Brain microvascular endothelial cell (primary cell): ENCODE data around the gene FGF1.

Experiments used
- DNase-seq: peaks from one replicate; pipeline ENCODE4 v3.0.0-alpha.2; 2020
- H3K27ac ChIP-seq: fragments of 250-450 bp; sonication (Bioruptor Pico); 2 replicates; pipeline ENCODE4 v1.5.1; 2020; ENCODE audit warnings: mild to moderate bottlenecking, moderate library complexity
- H3K27me3 ChIP-seq: fragments of 250-450 bp; sonication (Bioruptor Pico); replicated peaks from 2 replicates; pipeline ENCODE4 v1.5.1; 2020; ENCODE audit warnings: mild to moderate bottlenecking
- H3K36me3 ChIP-seq: fragments of 250-450 bp; sonication (Bioruptor Pico); replicated peaks from 2 replicates; pipeline ENCODE4 v1.5.1; 2020; ENCODE audit warnings: mild to moderate bottlenecking
- H3K4me3 ChIP-seq: 2 replicates; pipeline ENCODE4 v1.5.1; 2011; ENCODE audit warnings: low read depth, mild to moderate bottlenecking, control low read depth, low read length, moderate library complexity
- CTCF ChIP-seq: IDR thresholded peaks from 2 replicates; pipeline ENCODE4 v1.5.1; 2011; ENCODE audit warnings: low read depth, mild to moderate bottlenecking, moderate library complexity, low read length, control low read depth, inconsistent platforms; ENCODE audit errors: missing control alignments
- in situ Hi-C: cut with HindIII; loops from 2 replicates; pipeline ENCODE4 v1.10.0; 2017; ENCODE audit warnings: low sequenced_read_pairs, low pct_ligation_motif_present

The FGF1 gene

GRCh38 chr5:142664067-142664466, 21.8 kb downstream of the FGF1 start:
- DNase-seq: no peak
- Histone ChIP-seq H3K27me3 (no peaks in the 10 kb centered on the region), H3K27ac (no peak overlapping the region), H3K4me3 (no peak overlapping the region), H3K36me3 (no peaks in the 10 kb centered on the region)
- TF ChIP-seq CTCF: no peak
- in situ Hi-C loops: no loop called here

GRCh38 chr5:142663246-142663645, 22.6 kb downstream of the FGF1 start:
- DNase-seq: no peak
- in situ Hi-C loops: no loop called here
- H3K27ac ChIP-seq: no peak overlapping the region
- no peaks in the 10 kb centered on the region for H3K27me3 ChIP-seq
- no peaks in the 10 kb centered on the region for H3K36me3 ChIP-seq
- no peak for TF ChIP-seq CTCF
- H3K4me3 ChIP-seq: no peak overlapping the region

- H3K27me3 ChIP-seq: no peaks in the 10 kb centered on the region
- H3K36me3 ChIP-seq: no peaks in the 10 kb centered on the region
- no peak overlapping the region for H3K27ac ChIP-seq
- DNase-seq: no peak
- H3K4me3 ChIP-seq: no peak overlapping the region
- no peak for TF ChIP-seq CTCF
- in situ Hi-C loops: no loop called here
Measured at GRCh38 chr5:142661957-142662356, 23.9 kb downstream of the FGF1 start.

GRCh38 chr5:142661143-142661542, 24.7 kb downstream of the FGF1 start:
- Histone ChIP-seq H3K36me3 (no peaks in the 10 kb centered on the region), H3K4me3 (no peak overlapping the region)
- in situ Hi-C loops: no loop called here

GRCh38 chr5:142660731-142661130, 25.2 kb downstream of the FGF1 start:
- in situ Hi-C loops: no loop called here
- H3K36me3 ChIP-seq: no peaks in the 10 kb centered on the region
- H3K4me3 ChIP-seq: no peak overlapping the region
- no peak overlapping the region for H3K27ac ChIP-seq
- H3K27me3 ChIP-seq: no peaks in the 10 kb centered on the region
- no peak for TF ChIP-seq CTCF
- DNase-seq: no peak

More at GRCh38 chr5:142661143-142661542, 24.7 kb downstream of the FGF1 start:
- no peak overlapping the region for H3K27ac ChIP-seq
- DNase-seq: no peak
- TF ChIP-seq CTCF: no peak
- no peaks in the 10 kb centered on the region for H3K27me3 ChIP-seq

- no peak for TF ChIP-seq CTCF
- in situ Hi-C loops: no loop called here
- no peak overlapping the region for H3K4me3 ChIP-seq
- no peaks in the 10 kb centered on the region for H3K36me3 ChIP-seq
- no peak for DNase-seq
- H3K27ac ChIP-seq: no peak overlapping the region
- no peaks in the 10 kb centered on the region for H3K27me3 ChIP-seq
Measured at GRCh38 chr5:142660196-142660595, 25.7 kb downstream of the FGF1 start.
